22Rv1 (cell line): ENCODE results near the gene KLK11.

Experiments
- ZFX ChIP-seq: fragments of 450-650 bp; IDR thresholded peaks from 2 replicates; pipeline ENCODE4 v1.6.1; 2017; ENCODE audit warnings: antibody characterized with exemption, borderline replicate concordance
- TF ChIP-seq, protein P1 (sequence below): fragments of 450-650 bp; IDR thresholded peaks from 2 replicates; pipeline ENCODE4 v1.5.1; 2017; ENCODE audit warnings: mild to moderate bottlenecking

DNA sequence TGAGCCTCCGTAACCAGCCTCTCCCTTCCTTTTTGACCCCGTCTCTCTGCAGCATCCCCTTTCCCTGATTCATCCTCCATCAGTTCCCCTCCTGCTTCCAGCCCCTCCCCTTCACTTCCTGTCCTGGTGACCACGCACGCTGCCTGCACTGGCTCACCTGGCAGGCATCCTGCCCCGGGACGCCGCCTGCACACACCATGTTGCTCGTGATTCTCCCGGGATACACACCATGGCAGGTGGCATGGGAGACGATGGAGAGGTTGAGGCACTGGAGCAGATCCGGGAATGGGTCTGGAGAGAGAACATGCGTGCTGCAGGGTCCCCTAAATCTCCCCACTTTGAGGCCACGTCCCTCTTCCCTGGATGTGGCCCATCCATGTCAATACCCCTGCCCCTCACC lies 4.2 kb upstream of the KLK11 start:
- TF ChIP-seq, protein P1, sequence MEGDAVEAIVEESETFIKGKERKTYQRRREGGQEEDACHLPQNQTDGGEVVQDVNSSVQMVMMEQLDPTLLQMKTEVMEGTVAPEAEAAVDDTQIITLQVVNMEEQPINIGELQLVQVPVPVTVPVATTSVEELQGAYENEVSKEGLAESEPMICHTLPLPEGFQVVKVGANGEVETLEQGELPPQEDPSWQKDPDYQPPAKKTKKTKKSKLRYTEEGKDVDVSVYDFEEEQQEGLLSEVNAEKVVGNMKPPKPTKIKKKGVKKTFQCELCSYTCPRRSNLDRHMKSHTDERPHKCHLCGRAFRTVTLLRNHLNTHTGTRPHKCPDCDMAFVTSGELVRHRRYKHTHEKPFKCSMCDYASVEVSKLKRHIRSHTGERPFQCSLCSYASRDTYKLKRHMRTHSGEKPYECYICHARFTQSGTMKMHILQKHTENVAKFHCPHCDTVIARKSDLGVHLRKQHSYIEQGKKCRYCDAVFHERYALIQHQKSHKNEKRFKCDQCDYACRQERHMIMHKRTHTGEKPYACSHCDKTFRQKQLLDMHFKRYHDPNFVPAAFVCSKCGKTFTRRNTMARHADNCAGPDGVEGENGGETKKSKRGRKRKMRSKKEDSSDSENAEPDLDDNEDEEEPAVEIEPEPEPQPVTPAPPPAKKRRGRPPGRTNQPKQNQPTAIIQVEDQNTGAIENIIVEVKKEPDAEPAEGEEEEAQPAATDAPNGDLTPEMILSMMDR: no peak
- TF ChIP-seq ZFX: no peak
